ENCODE results near the gene LHPP.
A peak's percentile ranks its signal among the peaks of the same experiment; 100 is the strongest.
"Not testable (repeated sequence)": the region's sequence is repeated elsewhere in the genome, so short reads cannot be mapped to it uniquely, and the experiment has no call there.

LHPP gene

GRCh38 chr10:124436191-124436638, 25.4 kb upstream of the LHPP start:
- H3K14ac ChIP-seq (ENCODE audit: low read length in 2 of 2) = no peak overlapping the region
- no peak overlapping the region for H2AK5ac ChIP-seq (ENCODE audit: low read length, severe bottlenecking)
- H3K27ac ChIP-seq (ENCODE audit: low read length, poor library complexity, severe bottlenecking) = no peak overlapping the region
- no peak overlapping the region for H2BK15ac ChIP-seq (ENCODE audit: low read depth, poor library complexity, severe bottlenecking)
- WGBS = 74% methylated on average over 8 of the region's 8 CpGs
- no peaks in the 10 kb centered on the region for H3K9me3 ChIP-seq (ENCODE audit: control insufficient read depth, low read length)
- no peaks in the 10 kb centered on the region for H3K36me3 ChIP-seq (ENCODE audit: control insufficient read depth in 1 of 2, insufficient read depth in 2 of 2, low read depth in 1 of 2, low read length in 2 of 2)
- H3K27me3 ChIP-seq (ENCODE audit: control insufficient read depth in 1 of 2, insufficient read depth in 1 of 2, low read length in 2 of 2) = peaks cover 0 to 15% of the 10 kb centered on the region in 2 experiments
- no peak overlapping the region for H3K18ac ChIP-seq (ENCODE audit: low read depth in 1 of 2, low read length in 2 of 2)
- H3K4me3 ChIP-seq (ENCODE audit: insufficient read depth in 1 of 2, low read depth in 1 of 2, low read length in 2 of 2) = no peak overlapping the region
- DNase-seq = peak; percentile 19
- H3K4ac ChIP-seq (ENCODE audit: low read depth in 1 of 2, low read length in 2 of 2) = no peak overlapping the region
- H4K8ac ChIP-seq (ENCODE audit: low read length) = no peak overlapping the region
- H2BK120ac ChIP-seq (ENCODE audit: low read depth, low read length) = no peak overlapping the region
- no peak overlapping the region for H2AFZ ChIP-seq (ENCODE audit: low read depth, low read length)
- H3K9ac ChIP-seq (ENCODE audit: low read length) = no peak overlapping the region
- no peak overlapping the region for H4K91ac ChIP-seq (ENCODE audit: low read length)
- H2BK5ac ChIP-seq (ENCODE audit: low read depth, low read length, poor library complexity, severe bottlenecking) = no peak overlapping the region
- H3K4me2 ChIP-seq (ENCODE audit: low read length, poor library complexity, severe bottlenecking) = no peak overlapping the region
- H3K23ac ChIP-seq (ENCODE audit: low read length in 2 of 2) = no peak overlapping the region
- H3K4me1 ChIP-seq (ENCODE audit: control insufficient read depth, insufficient read depth, low read depth, low read length) = no peaks in the 10 kb centered on the region
- no peak overlapping the region for H2BK12ac ChIP-seq (ENCODE audit: low read length in 2 of 2)
- H3K79me1 ChIP-seq (replicated peaks; ENCODE audit: low read length, poor library complexity, severe bottlenecking) = no peaks in the 10 kb centered on the region

- 76% methylated on average over 5 of the region's 5 CpGs for WGBS
- H3K9ac ChIP-seq (ENCODE audit: low read length); DNase-seq; H2AK5ac ChIP-seq (ENCODE audit: low read length, severe bottlenecking); H2BK120ac ChIP-seq (ENCODE audit: low read depth, low read length); H2BK15ac ChIP-seq (ENCODE audit: low read depth, poor library complexity, severe bottlenecking); H3K4ac ChIP-seq (ENCODE audit: low read depth in 1 of 2, low read length in 2 of 2); H3K4me1 ChIP-seq (ENCODE audit: control insufficient read depth, insufficient read depth, low read depth, low read length); H3K14ac ChIP-seq (ENCODE audit: low read length in 2 of 2); H3K79me1 ChIP-seq (replicated peaks; ENCODE audit: low read length, poor library complexity, severe bottlenecking); H3K23ac ChIP-seq (ENCODE audit: low read length in 2 of 2); H3K4me3 ChIP-seq (ENCODE audit: insufficient read depth in 1 of 2, low read depth in 1 of 2, low read length in 2 of 2); H3K4me2 ChIP-seq (ENCODE audit: low read length, poor library complexity, severe bottlenecking); H2AFZ ChIP-seq (ENCODE audit: low read depth, low read length); H3K36me3 ChIP-seq (ENCODE audit: control insufficient read depth in 1 of 2, insufficient read depth in 2 of 2, low read depth in 1 of 2, low read length in 2 of 2); H4K91ac ChIP-seq (ENCODE audit: low read length); H2BK5ac ChIP-seq (ENCODE audit: low read depth, low read length, poor library complexity, severe bottlenecking); H4K8ac ChIP-seq (ENCODE audit: low read length); H2BK12ac ChIP-seq (ENCODE audit: low read length in 2 of 2); H3K27ac ChIP-seq (ENCODE audit: low read length, poor library complexity, severe bottlenecking); H3K18ac ChIP-seq (ENCODE audit: low read depth in 1 of 2, low read length in 2 of 2); H3K9me3 ChIP-seq (ENCODE audit: control insufficient read depth, low read length): not testable (repeated sequence)
- peaks cover 27 to 38% of the 10 kb centered on the region in 2 experiments for H3K27me3 ChIP-seq (ENCODE audit: control insufficient read depth in 1 of 2, insufficient read depth in 1 of 2, low read length in 2 of 2)
These were observed 19.9 kb upstream of the LHPP start for GRCh38 chr10:124441694-124442093.

GRCh38 chr10:124446830-124447750, 14.5 kb upstream of the LHPP start:
- Histone ChIP-seq H3K27ac (ENCODE audit: low read length, poor library complexity, severe bottlenecking) (no peak overlapping the region), H3K79me1 (replicated peaks; ENCODE audit: low read length, poor library complexity, severe bottlenecking) (no peaks in the 10 kb centered on the region), H3K9ac (ENCODE audit: low read length) (no peak overlapping the region), H4K91ac (ENCODE audit: low read length) (no peak overlapping the region), H3K14ac (ENCODE audit: low read length in 2 of 2) (no peak overlapping the region), H2AK5ac (ENCODE audit: low read length, severe bottlenecking) (no peak overlapping the region), H3K4me3 (ENCODE audit: insufficient read depth in 1 of 2, low read depth in 1 of 2, low read length in 2 of 2) (peak overlapping the region in 1 of 2 experiments; percentile 33), H3K4ac (ENCODE audit: low read depth in 1 of 2, low read length in 2 of 2) (no peak overlapping the region), H3K23ac (ENCODE audit: low read length in 2 of 2) (no peak overlapping the region), H3K4me1 (ENCODE audit: control insufficient read depth, insufficient read depth, low read depth, low read length) (peaks cover 27% of the 10 kb centered on the region), H2BK5ac (ENCODE audit: low read depth, low read length, poor library complexity, severe bottlenecking) (no peak overlapping the region), H3K27me3 (ENCODE audit: control insufficient read depth in 1 of 2, insufficient read depth in 1 of 2, low read length in 2 of 2) (peaks cover 77 to 84% of the 10 kb centered on the region in 2 experiments), H3K36me3 (ENCODE audit: control insufficient read depth in 1 of 2, insufficient read depth in 2 of 2, low read depth in 1 of 2, low read length in 2 of 2) (no peaks in the 10 kb centered on the region), H2BK12ac (ENCODE audit: low read length in 2 of 2) (no peak overlapping the region), H2BK120ac (ENCODE audit: low read depth, low read length) (no peak overlapping the region), H3K4me2 (ENCODE audit: low read length, poor library complexity, severe bottlenecking) (peak overlapping the region; percentile 9), H2BK15ac (ENCODE audit: low read depth, poor library complexity, severe bottlenecking) (no peak overlapping the region), H3K9me3 (ENCODE audit: control insufficient read depth, low read length) (no peaks in the 10 kb centered on the region), H4K8ac (ENCODE audit: low read length) (no peak overlapping the region), H3K18ac (ENCODE audit: low read depth in 1 of 2, low read length in 2 of 2) (no peak overlapping the region), H2AFZ (ENCODE audit: low read depth, low read length) (no peak overlapping the region)
- no peak for DNase-seq
- 21% methylated on average over 52 of the region's 71 CpGs for WGBS

- Histone ChIP-seq H3K9me3 (ENCODE audit: control insufficient read depth, low read length) (no peaks in the 10 kb centered on the region), H2AFZ (ENCODE audit: low read depth, low read length) (no peak overlapping the region), H3K4ac (ENCODE audit: low read depth in 1 of 2, low read length in 2 of 2) (no peak overlapping the region), H2AK5ac (ENCODE audit: low read length, severe bottlenecking) (no peak overlapping the region), H4K8ac (ENCODE audit: low read length) (no peak overlapping the region), H3K14ac (ENCODE audit: low read length in 2 of 2) (no peak overlapping the region), H3K9ac (ENCODE audit: low read length) (no peak overlapping the region), H4K91ac (ENCODE audit: low read length) (no peak overlapping the region), H2BK15ac (ENCODE audit: low read depth, poor library complexity, severe bottlenecking) (no peak overlapping the region), H3K18ac (ENCODE audit: low read depth in 1 of 2, low read length in 2 of 2) (no peak overlapping the region), H3K4me2 (ENCODE audit: low read length, poor library complexity, severe bottlenecking) (peak overlapping the region; percentile 9), H3K79me1 (replicated peaks; ENCODE audit: low read length, poor library complexity, severe bottlenecking) (no peaks in the 10 kb centered on the region), H3K4me1 (ENCODE audit: control insufficient read depth, insufficient read depth, low read depth, low read length) (peaks cover 27% of the 10 kb centered on the region), H3K36me3 (ENCODE audit: control insufficient read depth in 1 of 2, insufficient read depth in 2 of 2, low read depth in 1 of 2, low read length in 2 of 2) (no peaks in the 10 kb centered on the region), H2BK5ac (ENCODE audit: low read depth, low read length, poor library complexity, severe bottlenecking) (no peak overlapping the region), H3K4me3 (ENCODE audit: insufficient read depth in 1 of 2, low read depth in 1 of 2, low read length in 2 of 2) (peak overlapping the region in 1 of 2 experiments; percentile 33), H3K27ac (ENCODE audit: low read length, poor library complexity, severe bottlenecking) (no peak overlapping the region), H3K27me3 (ENCODE audit: control insufficient read depth in 1 of 2, insufficient read depth in 1 of 2, low read length in 2 of 2) (peaks cover 85 to 91% of the 10 kb centered on the region in 2 experiments), H2BK12ac (ENCODE audit: low read length in 2 of 2) (no peak overlapping the region), H2BK120ac (ENCODE audit: low read depth, low read length) (no peak overlapping the region), H3K23ac (ENCODE audit: low read length in 2 of 2) (no peak overlapping the region)
- 3% methylated on average over 46 of the region's 60 CpGs for WGBS
- DNase-seq = no peak
These were observed 13.7 kb upstream of the LHPP start for GRCh38 chr10:124447751-124448466.
